ENCODE results near the gene MNS1. TPM values are rescaled to one million over a fixed set of nuclear protein-coding genes. Genes with fewer than 3 reads are reported as not detected.

MNS1 gene
- total and polyA plus RNA-seq, 9 of the 15 experiments (the other 6 are each of a cell fraction or from before 2014, with no cell fraction given) = 1.1 to 10.3 (median 2.5) TPM

DNA sequence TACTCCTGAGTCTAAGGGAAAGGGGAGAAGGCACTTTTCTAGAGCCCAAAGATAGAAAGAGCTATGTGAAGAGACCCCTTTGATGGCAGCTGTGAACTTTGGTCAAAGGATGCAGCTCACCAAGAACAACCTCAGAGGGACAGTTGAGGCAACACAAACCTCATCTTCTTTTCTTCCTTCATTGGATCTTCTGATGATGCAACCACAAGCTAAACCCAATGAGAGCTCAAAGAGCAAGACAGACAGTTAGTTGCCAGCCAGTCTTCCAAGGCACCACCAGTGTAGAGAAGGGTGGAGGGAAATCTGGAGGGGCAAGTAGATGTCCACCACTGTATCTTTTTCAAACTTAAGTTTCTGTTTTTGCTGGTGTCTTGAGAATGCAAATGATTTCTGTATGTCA is 10.4 kb upstream of the MNS1 start:
- H3K9ac ChIP-seq (ENCODE audit: insufficient read depth in 1 of 2, low read depth in 2 of 2, low read length in 2 of 2) = no peak overlapping the region
- intact Hi-C loops (cut with micrococcal nuclease) (no loop called here), in situ Hi-C loops (cut with MboI) (loop anchor here (25.0 kb wide), 2 partner anchors 337 to 837 kb away; no protein-coding TSS in a partner anchor)
- no peaks in the 10 kb centered on the region for H3K9me3 ChIP-seq (replicated peaks; ENCODE audit: control insufficient read depth, insufficient read depth, low read depth, low read length)
- no peak for ATAC-seq
- no peak overlapping the region for H3K27ac ChIP-seq (ENCODE audit: extremely low read depth, low read depth, low read length)
- DNase-seq (ENCODE audit: extremely low read depth in 1 of 4, low spot score in 3 of 4) = no peak
- H3K4me2 ChIP-seq (ENCODE audit: insufficient read depth, low read length) = no peak overlapping the region
- H2AFZ ChIP-seq (ENCODE audit: low read depth, low read length) = no peak overlapping the region
- FAIRE-seq = peak; percentile 44
- no TSS peak for BruUV-seq (replicated peaks)
- no peaks in the 10 kb centered on the region for H4K20me1 ChIP-seq (replicated peaks; ENCODE audit: control insufficient read depth, insufficient read depth, low read length)
- no peaks in the 10 kb centered on the region for H3K79me2 ChIP-seq (ENCODE audit: control insufficient read depth, insufficient read depth, low read length)
- H3K36me3 ChIP-seq (ENCODE audit: control insufficient read depth, insufficient read depth, low read length) = no peaks in the 10 kb centered on the region
- TF ChIP-seq CEBPG (CRISPR knock-in tag; IDR thresholded peaks at IDR 0.05) (peak; percentile 46), CEBPG (tag; conservative IDR thresholded peaks at IDR 0.05 in 1 of 2, IDR thresholded peaks at IDR 0.05 in 1 of 2) (peak; percentile 16 to 45; a peak in 1 of 4 replicates), ZNF124 (CRISPR knock-in tag; IDR thresholded peaks at IDR 0.05) (no peak), NBN (IDR thresholded peaks at IDR 0.05; ENCODE audit: low read depth) (no peak), HNRNPLL (IDR thresholded peaks at IDR 0.05; ENCODE audit: low read depth, low read length, poor library complexity, severe bottlenecking) (no peak), BDP1 (IDR thresholded peaks at IDR 0.05; ENCODE audit: insufficient read depth, insufficient read length) (no peak), CEBPB (tag; IDR thresholded peaks at IDR 0.05) (peak; percentile 29; the same call in 1 of the 2 replicates)
- TF ChIP-seq, protein P1, sequence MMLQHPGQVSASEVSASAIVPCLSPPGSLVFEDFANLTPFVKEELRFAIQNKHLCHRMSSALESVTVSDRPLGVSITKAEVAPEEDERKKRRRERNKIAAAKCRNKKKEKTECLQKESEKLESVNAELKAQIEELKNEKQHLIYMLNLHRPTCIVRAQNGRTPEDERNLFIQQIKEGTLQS (IDR thresholded peaks at IDR 0.05) = peak; percentile 73
- TF ChIP-seq, protein P1 (CRISPR knock-in tag; conservative IDR thresholded peaks at IDR 0.05) = no peak
- H3K4me3 ChIP-seq = no peak overlapping the region
- H3K4me1 ChIP-seq (replicated peaks in 1 of 2; ENCODE audit: control insufficient read depth in 2 of 2, insufficient read depth in 2 of 2, low read length in 2 of 2) = no peaks in the 10 kb centered on the region
- no peaks in the 10 kb centered on the region for H3K9me1 ChIP-seq (ENCODE audit: control insufficient read depth, insufficient read depth, low read length)
- CTCF ChIA-PET (ENCODE audit: low intra/inter-chr PET ratio) = no interaction called here
- H3K27me3 ChIP-seq (ENCODE audit: control insufficient read depth in 2 of 2, insufficient read depth in 2 of 2, low read length in 2 of 2) = no peaks in the 10 kb centered on the region
- POLR2A ChIA-PET = interaction anchor here (0.6 to 1.3 kb wide), 3 partner anchors 10 to 413 kb away, joined by 3 to 5 read pairs (median 3); partner anchors contain the start of gene MNS1

Data from K562 (cell line).